ENCODE results near the gene RFC5. TPM values are rescaled to one million over a fixed set of nuclear protein-coding genes. Genes with fewer than 3 reads are reported as not detected.

Gene RFC5, protein sequence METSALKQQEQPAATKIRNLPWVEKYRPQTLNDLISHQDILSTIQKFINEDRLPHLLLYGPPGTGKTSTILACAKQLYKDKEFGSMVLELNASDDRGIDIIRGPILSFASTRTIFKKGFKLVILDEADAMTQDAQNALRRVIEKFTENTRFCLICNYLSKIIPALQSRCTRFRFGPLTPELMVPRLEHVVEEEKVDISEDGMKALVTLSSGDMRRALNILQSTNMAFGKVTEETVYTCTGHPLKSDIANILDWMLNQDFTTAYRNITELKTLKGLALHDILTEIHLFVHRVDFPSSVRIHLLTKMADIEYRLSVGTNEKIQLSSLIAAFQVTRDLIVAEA
- 23.5 TPM for polyA plus RNA-seq (2013, experiment 1 of 2)
- polyA plus RNA-seq (2013, experiment 2 of 2): 22.2 TPM

DNA sequence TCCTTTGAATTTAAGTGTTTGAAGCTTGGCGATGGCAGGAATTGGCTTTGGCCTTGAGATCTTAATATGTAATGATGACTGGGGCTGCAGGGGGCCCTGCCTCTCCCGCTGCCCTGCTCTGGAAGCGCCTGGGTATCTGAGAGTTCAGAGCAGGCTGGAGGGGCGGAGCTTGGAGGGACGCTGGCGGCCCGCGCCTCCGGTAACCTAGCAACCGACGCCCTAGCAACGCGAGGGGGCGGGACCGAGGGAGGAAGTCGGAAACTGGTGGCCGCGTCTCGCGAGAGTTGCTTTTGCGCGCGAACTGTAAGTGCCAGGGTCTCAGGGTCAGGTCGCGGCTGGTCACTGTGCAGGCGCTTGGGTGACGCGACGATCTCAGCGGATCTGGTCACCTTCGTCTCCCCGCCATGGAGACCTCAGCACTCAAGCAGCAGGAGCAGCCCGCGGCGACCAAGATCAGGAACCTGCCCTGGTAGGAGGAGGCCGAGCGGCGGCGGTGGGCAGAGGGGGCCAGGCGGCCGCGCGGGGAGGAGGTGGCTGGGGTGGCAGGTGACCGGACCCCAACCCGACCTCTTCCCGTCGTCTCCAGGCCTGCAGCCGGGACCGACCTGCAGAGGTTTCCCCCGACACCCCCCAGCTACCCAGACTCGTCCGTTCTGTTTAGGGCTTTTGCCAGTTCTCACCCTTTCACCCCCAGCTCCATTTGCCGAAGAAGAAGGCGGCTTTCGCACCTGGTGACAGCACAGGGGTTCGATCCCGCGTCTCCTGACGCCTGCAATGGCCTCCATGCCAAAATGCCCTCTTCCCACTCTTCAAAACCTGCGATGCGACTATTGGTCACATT is at the start of gene RFC5:
Gene RFC5, plus strand, starts transcription at position 280 of the 841 bp plus-strand sequence. Its CDS starts 125 bp downstream, at position 405.
- Histone ChIP-seq H3K27ac (ENCODE audit: low read depth, low read length, severe bottlenecking) (peak within 1 kb of the TSS; percentile 57), H3K9me3 (ENCODE audit: control insufficient read depth, low read length) (no peaks in the 10 kb centered on the region), H3K36me3 (ENCODE audit: control insufficient read depth, insufficient read depth, low read length) (peaks cover 34% of the 10 kb centered on the region), H3K4me3 (ENCODE audit: extremely low read depth, insufficient read depth, low read length, poor library complexity, severe bottlenecking) (peak within 1 kb of the TSS; percentile 73), H3K4me1 (ENCODE audit: control insufficient read depth, insufficient read depth, low read length, poor library complexity, severe bottlenecking) (no peaks in the 10 kb centered on the region)
- 0 to 1% methylated on average over 55 to 56 of the region's 61 CpGs for WGBS, 2 experiments (ENCODE audit: insufficient coverage in 2 of 2)

DNA sequence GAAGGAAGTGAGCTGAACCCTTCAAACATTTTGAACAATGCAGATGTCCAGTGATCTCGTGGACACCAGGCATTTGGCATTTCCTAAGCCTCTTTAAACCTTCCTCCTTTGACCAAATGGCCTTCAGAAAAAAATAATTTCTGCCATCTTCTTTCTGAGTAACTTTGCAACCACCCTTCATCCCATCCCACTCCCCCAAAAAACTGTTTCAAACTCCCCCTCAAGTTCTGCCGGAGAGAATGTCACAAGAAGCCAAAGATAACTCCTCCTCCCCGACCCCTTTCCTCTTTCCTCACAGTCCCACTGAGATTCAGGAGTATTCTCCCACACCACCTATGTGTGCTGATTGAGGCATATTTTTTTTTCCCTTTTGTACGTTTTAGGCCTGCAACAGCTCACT is 49.5 kb upstream of the RFC5 start:
- 58 to 88% methylated on average over 1 to 2 of the region's 4 CpGs for WGBS, 2 experiments (ENCODE audit: insufficient coverage in 2 of 2)
- Histone ChIP-seq H3K9me3 (ENCODE audit: control insufficient read depth, low read length) (peaks cover 10% of the 10 kb centered on the region), H3K36me3 (ENCODE audit: control insufficient read depth, insufficient read depth, low read length) (no peaks in the 10 kb centered on the region), H3K4me1 (ENCODE audit: control insufficient read depth, insufficient read depth, low read length, poor library complexity, severe bottlenecking) (peaks cover 3% of the 10 kb centered on the region), H3K4me3 (ENCODE audit: extremely low read depth, insufficient read depth, low read length, poor library complexity, severe bottlenecking) (no peak overlapping the region), H3K27ac (ENCODE audit: low read depth, low read length, severe bottlenecking) (no peak overlapping the region)

DNA sequence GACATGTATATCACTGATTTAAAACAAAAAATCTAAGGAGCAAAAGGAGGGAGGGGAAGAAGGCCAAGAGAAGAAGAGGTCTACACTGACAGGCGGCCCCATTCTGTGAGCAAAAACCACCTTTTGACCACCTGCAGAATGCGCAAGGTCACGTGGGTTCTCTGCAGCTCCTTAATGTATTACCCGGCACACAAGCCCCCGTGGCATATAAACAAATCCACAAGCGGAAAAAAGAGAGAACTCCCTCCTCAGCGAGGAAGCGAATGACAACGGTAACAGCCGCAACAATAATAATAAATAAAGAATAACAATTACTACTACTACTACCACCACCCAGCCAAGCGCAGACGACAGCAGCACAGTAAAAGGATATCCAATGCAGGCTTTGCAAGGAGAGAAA is 49.0 kb upstream of the RFC5 start:
- 28 to 76% methylated on average over 4 of the region's 12 CpGs for WGBS, 2 experiments (ENCODE audit: insufficient coverage in 2 of 2)
- Histone ChIP-seq H3K27ac (ENCODE audit: low read depth, low read length, severe bottlenecking) (no peak overlapping the region), H3K4me3 (ENCODE audit: extremely low read depth, insufficient read depth, low read length, poor library complexity, severe bottlenecking) (no peak overlapping the region), H3K36me3 (ENCODE audit: control insufficient read depth, insufficient read depth, low read length) (no peaks in the 10 kb centered on the region), H3K4me1 (ENCODE audit: control insufficient read depth, insufficient read depth, low read length, poor library complexity, severe bottlenecking) (peaks cover 3% of the 10 kb centered on the region), H3K9me3 (ENCODE audit: control insufficient read depth, low read length) (peaks cover 13% of the 10 kb centered on the region)

DNA sequence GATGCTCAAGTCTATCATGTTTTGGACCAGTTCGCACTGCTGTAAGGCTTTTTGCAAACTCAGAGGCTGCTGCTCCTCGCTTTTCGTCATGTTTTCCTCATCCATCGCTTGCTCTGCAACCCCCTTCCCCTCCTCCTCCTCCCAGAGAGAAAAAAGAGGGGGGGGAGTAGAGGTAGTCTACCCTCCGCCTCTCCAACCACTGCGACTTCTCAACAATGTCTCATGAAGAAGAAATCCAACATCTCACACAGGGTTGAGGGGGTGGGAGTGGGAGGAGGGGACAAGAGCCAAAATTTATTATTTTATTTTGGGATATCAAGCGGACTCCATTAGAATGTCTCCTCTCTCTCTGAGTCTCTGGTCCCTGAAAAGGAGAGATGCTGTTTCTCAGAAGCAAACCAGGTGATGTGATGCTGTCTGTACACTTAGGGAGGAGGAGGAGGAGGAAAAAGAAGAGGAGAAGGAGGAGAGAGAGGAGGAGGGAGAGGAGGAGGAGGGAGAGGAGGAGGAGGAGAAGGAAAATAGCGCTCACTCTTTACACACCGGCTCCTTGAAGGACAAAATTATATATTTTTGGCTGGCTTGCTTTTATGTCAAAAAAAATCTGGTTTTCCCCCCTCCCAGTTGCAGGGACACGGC is 48.2 kb upstream of the RFC5 start:
- Histone ChIP-seq H3K27ac (ENCODE audit: low read depth, low read length, severe bottlenecking) (no peak overlapping the region), H3K36me3 (ENCODE audit: control insufficient read depth, insufficient read depth, low read length) (no peaks in the 10 kb centered on the region), H3K9me3 (ENCODE audit: control insufficient read depth, low read length) (peaks cover 13% of the 10 kb centered on the region), H3K4me1 (ENCODE audit: control insufficient read depth, insufficient read depth, low read length, poor library complexity, severe bottlenecking) (peaks cover 3% of the 10 kb centered on the region), H3K4me3 (ENCODE audit: extremely low read depth, insufficient read depth, low read length, poor library complexity, severe bottlenecking) (peak overlapping the region; percentile 47)
- 6 to 8% methylated on average over 2 to 4 of the region's 10 CpGs for WGBS, 2 experiments (ENCODE audit: insufficient coverage in 2 of 2)

DNA sequence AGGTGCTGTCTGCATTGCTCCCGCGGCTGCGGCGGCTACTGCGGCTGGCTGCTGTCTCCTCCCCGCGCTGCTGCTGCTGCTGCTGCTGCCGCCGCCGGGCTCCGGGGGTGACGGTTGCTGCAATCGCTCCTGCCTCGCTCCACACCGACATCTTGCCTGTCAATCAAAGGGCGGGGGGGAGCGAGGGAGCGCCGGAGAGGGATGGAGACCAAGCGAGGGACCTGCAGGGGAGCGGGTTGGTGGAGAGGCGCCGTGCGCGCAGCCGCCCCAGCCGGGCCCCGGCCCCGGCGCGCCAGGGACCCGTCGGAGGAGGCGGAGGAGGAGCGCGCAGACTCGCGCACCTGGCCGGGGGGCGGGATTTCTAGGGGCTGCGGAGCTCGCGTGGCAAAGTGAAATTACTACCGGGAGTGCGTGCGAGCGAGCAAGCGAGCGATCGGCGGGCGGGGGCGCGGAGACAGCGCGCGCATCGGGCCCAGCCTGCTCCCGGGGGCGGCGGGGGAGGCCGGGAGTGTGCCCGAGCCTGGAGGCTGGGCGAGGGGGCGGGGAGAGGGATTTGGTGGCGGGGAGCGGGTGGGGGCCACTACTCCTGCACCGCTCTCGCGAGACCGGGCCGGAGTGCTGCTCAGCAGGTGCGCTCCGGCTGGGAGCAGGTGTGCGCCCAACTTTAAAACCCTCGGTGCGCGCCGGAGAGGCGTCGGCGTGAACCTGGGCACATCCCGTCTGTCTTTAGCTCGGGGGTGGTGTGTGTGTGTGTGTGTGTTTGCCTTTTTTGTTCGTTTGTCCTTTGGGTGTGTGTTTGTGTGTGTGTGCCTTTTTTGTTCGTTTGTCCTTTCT is 47.5 kb upstream of the RFC5 start, which contains the start of gene KSR2:
Gene KSR2, minus strand, starts transcription at position 165 of the 834 bp plus-strand sequence. CDS start 735 bp downstream, outside the sequence.
- WGBS, 2 experiments (ENCODE audit: insufficient coverage in 2 of 2): 1% methylated on average over 32 to 42 of the region's 86 CpGs
- peaks cover 13% of the 10 kb centered on the region for H3K9me3 ChIP-seq (ENCODE audit: control insufficient read depth, low read length)

DNA sequence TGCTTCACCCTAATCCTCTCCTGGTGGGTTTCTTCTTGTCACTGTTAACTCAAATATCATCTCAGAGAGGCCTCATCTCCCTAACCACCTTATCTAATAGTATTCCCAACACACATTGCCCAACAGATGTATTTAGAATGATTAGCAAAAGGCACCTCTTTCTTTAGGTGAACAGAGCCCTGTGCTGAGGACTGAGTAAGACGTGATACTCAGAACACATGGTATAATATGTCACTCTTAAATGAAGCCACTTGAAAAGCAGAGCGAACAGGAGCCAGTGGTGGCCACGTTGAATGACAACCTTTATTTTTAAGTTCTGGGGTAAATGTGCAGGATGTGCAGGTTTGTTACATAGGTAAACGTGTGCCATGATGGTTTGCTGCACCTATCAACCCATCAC is 46.2 kb upstream of the RFC5 start:
- no peak overlapping the region for H3K27ac ChIP-seq (ENCODE audit: low read depth, low read length, severe bottlenecking)
- H3K36me3 ChIP-seq (ENCODE audit: control insufficient read depth, insufficient read depth, low read length): no peaks in the 10 kb centered on the region
- H3K4me3 ChIP-seq (ENCODE audit: extremely low read depth, insufficient read depth, low read length, poor library complexity, severe bottlenecking): no peak overlapping the region
- peaks cover 3% of the 10 kb centered on the region for H3K4me1 ChIP-seq (ENCODE audit: control insufficient read depth, insufficient read depth, low read length, poor library complexity, severe bottlenecking)
- 91 to 100% methylated on average over 1 to 3 of the region's 4 CpGs for WGBS, 2 experiments (ENCODE audit: insufficient coverage in 2 of 2)
- H3K9me3 ChIP-seq (ENCODE audit: control insufficient read depth, low read length): peaks cover 13% of the 10 kb centered on the region

More for the DNA sequence above, 47.5 kb upstream of the RFC5 start, which contains the start of gene KSR2:
- no peaks in the 10 kb centered on the region for H3K36me3 ChIP-seq (ENCODE audit: control insufficient read depth, insufficient read depth, low read length)
- peak within 1 kb of the TSS; percentile 47 for H3K4me3 ChIP-seq (ENCODE audit: extremely low read depth, insufficient read depth, low read length, poor library complexity, severe bottlenecking)
- peaks cover 3% of the 10 kb centered on the region for H3K4me1 ChIP-seq (ENCODE audit: control insufficient read depth, insufficient read depth, low read length, poor library complexity, severe bottlenecking)
- no peak within 1 kb of the TSS for H3K27ac ChIP-seq (ENCODE audit: low read depth, low read length, severe bottlenecking)

DNA sequence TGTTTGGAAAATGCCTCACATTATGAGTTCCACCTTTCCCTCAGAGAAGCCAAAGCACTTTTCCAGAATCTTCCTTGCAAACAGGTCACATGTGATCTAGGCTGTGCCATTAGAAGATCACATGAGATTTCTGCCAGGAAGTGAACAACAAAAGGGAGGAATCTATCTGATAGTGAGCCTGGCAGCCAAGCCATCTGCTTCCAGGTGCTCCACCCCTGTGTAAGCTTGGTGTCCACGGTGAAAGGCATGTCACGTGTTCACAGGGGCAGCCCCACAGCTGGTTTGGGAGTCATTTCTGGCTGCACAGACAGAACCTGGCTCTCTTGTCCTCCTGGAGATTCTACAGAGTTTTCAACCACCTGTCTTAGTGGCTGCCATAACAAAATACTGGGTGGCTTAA is 44.2 kb upstream of the RFC5 start:
- 67 to 78% methylated on average over 2 of the region's 2 CpGs for whole genome bisulfite sequencing, 2 experiments (ENCODE audit: insufficient coverage in 2 of 2)
- Histone ChIP-seq H3K4me1 (ENCODE audit: control insufficient read depth, insufficient read depth, low read length, poor library complexity, severe bottlenecking) (peaks cover 3% of the 10 kb centered on the region), H3K9me3 (ENCODE audit: control insufficient read depth, low read length) (peaks cover 13% of the 10 kb centered on the region), H3K36me3 (ENCODE audit: control insufficient read depth, insufficient read depth, low read length) (no peaks in the 10 kb centered on the region), H3K4me3 (ENCODE audit: extremely low read depth, insufficient read depth, low read length, poor library complexity, severe bottlenecking) (no peak overlapping the region), H3K27ac (ENCODE audit: low read depth, low read length, severe bottlenecking) (no peak overlapping the region)

DNA sequence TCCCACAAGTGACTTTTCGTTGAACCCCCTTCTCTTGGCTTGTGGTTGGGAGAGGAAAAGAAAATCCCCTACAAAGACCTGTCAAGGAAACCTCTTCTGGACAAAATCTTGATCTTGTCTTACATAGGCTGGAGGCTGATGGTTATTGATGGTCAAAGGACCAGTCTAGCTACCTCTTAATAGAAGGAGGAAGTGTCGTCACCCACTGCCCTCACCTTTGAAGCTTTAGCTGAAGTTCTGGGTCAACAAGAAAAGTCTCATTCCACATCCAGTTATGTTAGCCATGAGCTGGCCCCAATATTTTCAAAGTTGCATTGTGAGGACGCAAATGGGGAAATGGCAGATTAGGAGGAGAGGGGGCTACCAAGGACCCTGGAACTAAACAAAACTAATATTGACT is 41.5 kb upstream of the RFC5 start:
- WGBS, 2 experiments (ENCODE audit: insufficient coverage in 2 of 2): 63 to 88% methylated on average over 2 to 3 of the region's 3 CpGs
- no peak overlapping the region for H3K27ac ChIP-seq (ENCODE audit: low read depth, low read length, severe bottlenecking)
- no peak overlapping the region for H3K4me3 ChIP-seq (ENCODE audit: extremely low read depth, insufficient read depth, low read length, poor library complexity, severe bottlenecking)
- H3K4me1 ChIP-seq (ENCODE audit: control insufficient read depth, insufficient read depth, low read length, poor library complexity, severe bottlenecking): no peaks in the 10 kb centered on the region
- H3K36me3 ChIP-seq (ENCODE audit: control insufficient read depth, insufficient read depth, low read length): no peaks in the 10 kb centered on the region
- H3K9me3 ChIP-seq (ENCODE audit: control insufficient read depth, low read length): peaks cover 13% of the 10 kb centered on the region

DNA sequence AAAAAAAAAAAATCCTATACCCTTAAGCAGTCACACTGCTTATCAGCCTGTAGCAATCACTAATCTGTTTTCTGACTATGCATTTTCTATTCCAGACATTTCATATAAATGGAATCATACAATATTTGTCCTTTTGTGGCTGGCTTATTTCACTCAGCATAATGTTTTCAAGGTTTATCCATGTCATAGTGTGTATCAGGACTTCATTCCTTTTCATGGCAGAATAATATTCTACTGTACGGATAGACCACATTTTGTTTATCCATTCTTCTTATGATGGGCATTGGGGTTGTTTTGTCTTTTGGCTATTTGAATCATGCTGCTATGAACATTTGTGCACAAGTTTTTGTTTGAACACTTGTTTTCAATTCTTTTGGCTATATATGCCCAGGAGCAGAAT is 39.1 kb upstream of the RFC5 start:
- H3K36me3 ChIP-seq (ENCODE audit: control insufficient read depth, insufficient read depth, low read length): no peaks in the 10 kb centered on the region
- no peaks in the 10 kb centered on the region for H3K4me1 ChIP-seq (ENCODE audit: control insufficient read depth, insufficient read depth, low read length, poor library complexity, severe bottlenecking)
- H3K4me3 ChIP-seq (ENCODE audit: extremely low read depth, insufficient read depth, low read length, poor library complexity, severe bottlenecking): no peak overlapping the region
- H3K9me3 ChIP-seq (ENCODE audit: control insufficient read depth, low read length): no peaks in the 10 kb centered on the region
- no peak overlapping the region for H3K27ac ChIP-seq (ENCODE audit: low read depth, low read length, severe bottlenecking)
- WGBS, 2 experiments (ENCODE audit: insufficient coverage in 2 of 2): 100% methylated on average over 1 of the region's 1 CpG; no CpG with 5 or more reads in 1 of the 2 experiments

DNA sequence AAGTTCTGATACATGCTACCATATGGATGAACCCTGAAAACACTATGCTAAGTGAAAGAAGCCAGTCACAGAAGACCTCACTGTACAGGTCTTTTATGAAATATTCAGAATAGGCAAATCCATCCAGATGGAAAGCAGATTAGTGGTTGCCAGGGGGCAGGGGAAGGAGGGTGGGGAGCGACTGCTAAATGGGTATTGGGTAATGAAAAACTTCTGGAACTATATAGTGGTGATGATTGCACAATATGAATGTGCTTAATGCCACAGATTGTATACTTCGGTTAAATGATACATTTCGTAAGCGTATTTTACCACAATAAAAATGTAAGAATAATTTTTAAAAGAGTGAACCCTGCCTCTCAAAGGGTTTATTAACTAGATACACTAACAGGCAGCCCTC is 35.9 kb upstream of the RFC5 start:
- 83 to 93% methylated on average over 1 of the region's 4 CpGs for WGBS, 2 experiments (ENCODE audit: insufficient coverage in 2 of 2)
- Histone ChIP-seq H3K4me3 (ENCODE audit: extremely low read depth, insufficient read depth, low read length, poor library complexity, severe bottlenecking) (no peak overlapping the region), H3K27ac (ENCODE audit: low read depth, low read length, severe bottlenecking) (no peak overlapping the region)

More for the DNA sequence above, 35.9 kb upstream of the RFC5 start:
- Histone ChIP-seq H3K36me3 (ENCODE audit: control insufficient read depth, insufficient read depth, low read length) (no peaks in the 10 kb centered on the region), H3K9me3 (ENCODE audit: control insufficient read depth, low read length) (no peaks in the 10 kb centered on the region), H3K4me1 (ENCODE audit: control insufficient read depth, insufficient read depth, low read length, poor library complexity, severe bottlenecking) (no peaks in the 10 kb centered on the region)
